GM23338 (cell line): ENCODE results near the gene DRC3.

ENCODE experiments used
- CREB1 ChIP-seq: fragments of 250-450 bp; sonication (Bioruptor Pico); IDR thresholded peaks from 2 replicates; pipeline ENCODE4 v1.5.0; 2020; ENCODE audit warnings: low read depth, mild to moderate bottlenecking, moderate library complexity
- EZH2 ChIP-seq: fragments of 200-600 bp; sonication (generic); IDR thresholded peaks from one replicate; pipeline ENCODE4 v1.8.0; 2017; ENCODE audit warnings: antibody characterized with exemption, mild to moderate bottlenecking, low read depth; ENCODE audit not compliant: unreplicated experiment
- EZH2phosphoT487 ChIP-seq: fragments of 200-600 bp; sonication (generic); IDR thresholded peaks from one replicate; pipeline ENCODE4 v1.8.1; 2018; ENCODE audit warnings: antibody characterized with exemption; ENCODE audit not compliant: unreplicated experiment
- JUNB ChIP-seq: IDR thresholded peaks from one replicate; pipeline ENCODE4 v1.6.1; 2016; ENCODE audit warnings: antibody characterized with exemption; ENCODE audit not compliant: unreplicated experiment
- NANOG ChIP-seq: IDR thresholded peaks from 2 replicates; pipeline ENCODE4 v1.6.1; 2016; ENCODE audit warnings: antibody characterized with exemption, borderline replicate concordance
- POLR2AphosphoS5 ChIP-seq: IDR thresholded peaks from 2 replicates; pipeline ENCODE4 v1.6.1; 2016; ENCODE audit warnings: antibody characterized with exemption, low read depth
- STAT1 ChIP-seq: IDR thresholded peaks from one replicate; pipeline ENCODE4 v1.6.1; 2016; ENCODE audit warnings: antibody characterized with exemption; ENCODE audit not compliant: unreplicated experiment
- ZNF331 ChIP-seq: fragments of 250-450 bp; sonication (Bioruptor Pico); IDR thresholded peaks from 2 replicates; pipeline ENCODE4 v1.5.0; 2020; ENCODE audit warnings: low read depth, mild to moderate bottlenecking, moderate library complexity
- TF ChIP-seq, protein P1 (sequence below), 2 experiments: fragments of 200-600 bp in 1 of 2; sonication (generic) in 1 of 2; conservative IDR thresholded peaks; 2 replicates each; pipeline versions ENCODE4 v1.5.1 to v1.6.1; 2016 to 2017; ENCODE audit warnings: antibody characterized with exemption in 2 of 2, low read depth in 2 of 2, mild to moderate bottlenecking in 2 of 2, moderate library complexity in 1 of 2
- TF ChIP-seq, protein P2 (sequence below): IDR thresholded peaks from one replicate; pipeline ENCODE4 v1.6.1; 2018; ENCODE audit warnings: antibody characterized with exemption; ENCODE audit not compliant: unreplicated experiment
- TF ChIP-seq, protein P3 (sequence below): fragments of 250-450 bp; sonication (Bioruptor Pico); IDR thresholded peaks from 2 replicates; pipeline ENCODE4 v1.5.0; 2020; ENCODE audit warnings: mild to moderate bottlenecking, moderate library complexity

GRCh38 chr17:18045691-18046350 is 73.2 kb downstream of the DRC3 start:
- TF ChIP-seq, protein P1, sequence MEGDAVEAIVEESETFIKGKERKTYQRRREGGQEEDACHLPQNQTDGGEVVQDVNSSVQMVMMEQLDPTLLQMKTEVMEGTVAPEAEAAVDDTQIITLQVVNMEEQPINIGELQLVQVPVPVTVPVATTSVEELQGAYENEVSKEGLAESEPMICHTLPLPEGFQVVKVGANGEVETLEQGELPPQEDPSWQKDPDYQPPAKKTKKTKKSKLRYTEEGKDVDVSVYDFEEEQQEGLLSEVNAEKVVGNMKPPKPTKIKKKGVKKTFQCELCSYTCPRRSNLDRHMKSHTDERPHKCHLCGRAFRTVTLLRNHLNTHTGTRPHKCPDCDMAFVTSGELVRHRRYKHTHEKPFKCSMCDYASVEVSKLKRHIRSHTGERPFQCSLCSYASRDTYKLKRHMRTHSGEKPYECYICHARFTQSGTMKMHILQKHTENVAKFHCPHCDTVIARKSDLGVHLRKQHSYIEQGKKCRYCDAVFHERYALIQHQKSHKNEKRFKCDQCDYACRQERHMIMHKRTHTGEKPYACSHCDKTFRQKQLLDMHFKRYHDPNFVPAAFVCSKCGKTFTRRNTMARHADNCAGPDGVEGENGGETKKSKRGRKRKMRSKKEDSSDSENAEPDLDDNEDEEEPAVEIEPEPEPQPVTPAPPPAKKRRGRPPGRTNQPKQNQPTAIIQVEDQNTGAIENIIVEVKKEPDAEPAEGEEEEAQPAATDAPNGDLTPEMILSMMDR (conservative IDR thresholded peaks at IDR 0.05; ENCODE audit: low read depth in 2 of 2), result no peak
- TF ChIP-seq ZNF331 (no peak), STAT1 (no peak), EZH2 (no peak), POLR2AphosphoS5 (no peak), NANOG (no peak), JUNB (no peak), CREB1 (CRISPR knock-in tag) (no peak), EZH2phosphoT487 (no peak)
- TF ChIP-seq, protein P2, sequence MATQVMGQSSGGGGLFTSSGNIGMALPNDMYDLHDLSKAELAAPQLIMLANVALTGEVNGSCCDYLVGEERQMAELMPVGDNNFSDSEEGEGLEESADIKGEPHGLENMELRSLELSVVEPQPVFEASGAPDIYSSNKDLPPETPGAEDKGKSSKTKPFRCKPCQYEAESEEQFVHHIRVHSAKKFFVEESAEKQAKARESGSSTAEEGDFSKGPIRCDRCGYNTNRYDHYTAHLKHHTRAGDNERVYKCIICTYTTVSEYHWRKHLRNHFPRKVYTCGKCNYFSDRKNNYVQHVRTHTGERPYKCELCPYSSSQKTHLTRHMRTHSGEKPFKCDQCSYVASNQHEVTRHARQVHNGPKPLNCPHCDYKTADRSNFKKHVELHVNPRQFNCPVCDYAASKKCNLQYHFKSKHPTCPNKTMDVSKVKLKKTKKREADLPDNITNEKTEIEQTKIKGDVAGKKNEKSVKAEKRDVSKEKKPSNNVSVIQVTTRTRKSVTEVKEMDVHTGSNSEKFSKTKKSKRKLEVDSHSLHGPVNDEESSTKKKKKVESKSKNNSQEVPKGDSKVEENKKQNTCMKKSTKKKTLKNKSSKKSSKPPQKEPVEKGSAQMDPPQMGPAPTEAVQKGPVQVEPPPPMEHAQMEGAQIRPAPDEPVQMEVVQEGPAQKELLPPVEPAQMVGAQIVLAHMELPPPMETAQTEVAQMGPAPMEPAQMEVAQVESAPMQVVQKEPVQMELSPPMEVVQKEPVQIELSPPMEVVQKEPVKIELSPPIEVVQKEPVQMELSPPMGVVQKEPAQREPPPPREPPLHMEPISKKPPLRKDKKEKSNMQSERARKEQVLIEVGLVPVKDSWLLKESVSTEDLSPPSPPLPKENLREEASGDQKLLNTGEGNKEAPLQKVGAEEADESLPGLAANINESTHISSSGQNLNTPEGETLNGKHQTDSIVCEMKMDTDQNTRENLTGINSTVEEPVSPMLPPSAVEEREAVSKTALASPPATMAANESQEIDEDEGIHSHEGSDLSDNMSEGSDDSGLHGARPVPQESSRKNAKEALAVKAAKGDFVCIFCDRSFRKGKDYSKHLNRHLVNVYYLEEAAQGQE, result no peak
- TF ChIP-seq, protein P3, sequence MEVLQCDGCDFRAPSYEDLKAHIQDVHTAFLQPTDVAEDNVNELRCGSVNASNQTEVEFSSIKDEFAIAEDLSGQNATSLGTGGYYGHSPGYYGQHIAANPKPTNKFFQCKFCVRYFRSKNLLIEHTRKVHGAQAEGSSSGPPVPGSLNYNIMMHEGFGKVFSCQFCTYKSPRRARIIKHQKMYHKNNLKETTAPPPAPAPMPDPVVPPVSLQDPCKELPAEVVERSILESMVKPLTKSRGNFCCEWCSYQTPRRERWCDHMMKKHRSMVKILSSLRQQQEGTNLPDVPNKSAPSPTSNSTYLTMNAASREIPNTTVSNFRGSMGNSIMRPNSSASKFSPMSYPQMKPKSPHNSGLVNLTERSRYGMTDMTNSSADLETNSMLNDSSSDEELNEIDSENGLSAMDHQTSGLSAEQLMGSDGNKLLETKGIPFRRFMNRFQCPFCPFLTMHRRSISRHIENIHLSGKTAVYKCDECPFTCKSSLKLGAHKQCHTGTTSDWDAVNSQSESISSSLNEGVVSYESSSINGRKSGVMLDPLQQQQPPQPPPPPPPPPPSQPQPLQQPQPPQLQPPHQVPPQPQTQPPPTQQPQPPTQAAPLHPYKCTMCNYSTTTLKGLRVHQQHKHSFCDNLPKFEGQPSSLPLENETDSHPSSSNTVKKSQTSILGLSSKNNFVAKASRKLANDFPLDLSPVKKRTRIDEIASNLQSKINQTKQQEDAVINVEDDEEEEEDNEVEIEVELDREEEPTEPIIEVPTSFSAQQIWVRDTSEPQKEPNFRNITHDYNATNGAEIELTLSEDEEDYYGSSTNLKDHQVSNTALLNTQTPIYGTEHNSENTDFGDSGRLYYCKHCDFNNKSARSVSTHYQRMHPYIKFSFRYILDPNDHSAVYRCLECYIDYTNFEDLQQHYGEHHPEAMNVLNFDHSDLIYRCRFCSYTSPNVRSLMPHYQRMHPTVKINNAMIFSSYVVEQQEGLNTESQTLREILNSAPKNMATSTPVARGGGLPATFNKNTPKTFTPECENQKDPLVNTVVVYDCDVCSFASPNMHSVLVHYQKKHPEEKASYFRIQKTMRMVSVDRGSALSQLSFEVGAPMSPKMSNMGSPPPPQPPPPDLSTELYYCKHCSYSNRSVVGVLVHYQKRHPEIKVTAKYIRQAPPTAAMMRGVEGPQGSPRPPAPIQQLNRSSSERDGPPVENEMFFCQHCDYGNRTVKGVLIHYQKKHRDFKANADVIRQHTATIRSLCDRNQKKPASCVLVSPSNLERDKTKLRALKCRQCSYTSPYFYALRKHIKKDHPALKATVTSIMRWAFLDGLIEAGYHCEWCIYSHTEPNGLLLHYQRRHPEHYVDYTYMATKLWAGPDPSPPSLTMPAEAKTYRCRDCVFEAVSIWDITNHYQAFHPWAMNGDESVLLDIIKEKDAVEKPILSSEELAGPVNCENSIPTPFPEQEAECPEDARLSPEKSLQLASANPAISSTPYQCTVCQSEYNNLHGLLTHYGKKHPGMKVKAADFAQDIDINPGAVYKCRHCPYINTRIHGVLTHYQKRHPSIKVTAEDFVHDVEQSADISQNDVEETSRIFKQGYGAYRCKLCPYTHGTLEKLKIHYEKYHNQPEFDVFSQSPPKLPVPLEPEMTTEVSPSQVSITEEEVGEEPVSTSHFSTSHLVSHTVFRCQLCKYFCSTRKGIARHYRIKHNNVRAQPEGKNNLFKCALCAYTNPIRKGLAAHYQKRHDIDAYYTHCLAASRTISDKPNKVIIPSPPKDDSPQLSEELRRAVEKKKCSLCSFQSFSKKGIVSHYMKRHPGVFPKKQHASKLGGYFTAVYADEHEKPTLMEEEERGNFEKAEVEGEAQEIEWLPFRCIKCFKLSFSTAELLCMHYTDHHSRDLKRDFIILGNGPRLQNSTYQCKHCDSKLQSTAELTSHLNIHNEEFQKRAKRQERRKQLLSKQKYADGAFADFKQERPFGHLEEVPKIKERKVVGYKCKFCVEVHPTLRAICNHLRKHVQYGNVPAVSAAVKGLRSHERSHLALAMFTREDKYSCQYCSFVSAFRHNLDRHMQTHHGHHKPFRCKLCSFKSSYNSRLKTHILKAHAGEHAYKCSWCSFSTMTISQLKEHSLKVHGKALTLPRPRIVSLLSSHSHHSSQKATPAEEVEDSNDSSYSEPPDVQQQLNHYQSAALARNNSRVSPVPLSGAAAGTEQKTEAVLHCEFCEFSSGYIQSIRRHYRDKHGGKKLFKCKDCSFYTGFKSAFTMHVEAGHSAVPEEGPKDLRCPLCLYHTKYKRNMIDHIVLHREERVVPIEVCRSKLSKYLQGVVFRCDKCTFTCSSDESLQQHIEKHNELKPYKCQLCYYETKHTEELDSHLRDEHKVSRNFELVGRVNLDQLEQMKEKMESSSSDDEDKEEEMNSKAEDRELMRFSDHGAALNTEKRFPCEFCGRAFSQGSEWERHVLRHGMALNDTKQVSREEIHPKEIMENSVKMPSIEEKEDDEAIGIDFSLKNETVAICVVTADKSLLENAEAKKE (CRISPR knock-in tag), result no peak
